HepG2 (cell line): ENCODE measurements around the gene ACP1. TPM values are rescaled to one million over a fixed set of nuclear protein-coding genes. Genes with fewer than 3 reads are reported as not detected.

Experiments used
- HOXA7 ChIP-seq: sonication (generic); formaldehyde crosslinking; IDR thresholded peaks from 2 replicates; pipeline ENCODE4 v1.8.1; 2022; ENCODE audit warnings: mild to moderate bottlenecking, missing genetic modification reagents, moderate library complexity
- MAFK ChIP-seq, 2 experiments: IDR thresholded peaks in 1 of 2; conservative IDR thresholded peaks in 1 of 2; 2 replicates each; pipeline ENCODE4 v1.6.1; 2011; ENCODE audit warnings: improper control_type of control experiment in 2 of 2, low read length in 2 of 2
- NPAS2 ChIP-seq: sonication (generic); formaldehyde crosslinking; IDR thresholded peaks from 2 replicates; pipeline ENCODE4 v1.8.0; 2022; ENCODE audit warnings: mild to moderate bottlenecking, missing genetic modification reagents, borderline replicate concordance
- SOX6 ChIP-seq, 2 experiments: fragments of 450-650 bp in 1 of 2; sonication (generic) in 1 of 2; formaldehyde crosslinking in 1 of 2; IDR thresholded peaks; 2 replicates each; pipeline versions ENCODE4 v1.4.0 to v1.6.1; 2017 to 2020; ENCODE audit warnings: antibody characterized with exemption in 1 of 2, mild to moderate bottlenecking in 1 of 2, missing genetic modification reagents in 1 of 2
- WIZ ChIP-seq: sonication (generic); formaldehyde crosslinking; IDR thresholded peaks from 2 replicates; pipeline ENCODE4 v1.5.1; 2020; ENCODE audit warnings: mild to moderate bottlenecking, missing genetic modification reagents
- ZNF232 ChIP-seq: sonication (generic); formaldehyde crosslinking; IDR thresholded peaks from 2 replicates; pipeline ENCODE4 v1.4.0; 2020; ENCODE audit warnings: missing genetic modification reagents, borderline replicate concordance
- ZNF253 ChIP-seq: sonication (generic); formaldehyde crosslinking; IDR thresholded peaks from 2 replicates; pipeline ENCODE4 v1.8.0; 2022; ENCODE audit warnings: mild to moderate bottlenecking, missing genetic modification reagents, borderline replicate concordance
- ZNF749 ChIP-seq: sonication (generic); formaldehyde crosslinking; IDR thresholded peaks from 2 replicates; pipeline ENCODE4 v1.8.0; 2022; ENCODE audit warnings: mild to moderate bottlenecking, missing genetic modification reagents, moderate library complexity, borderline replicate concordance
- ZNF776 ChIP-seq: sonication (generic); formaldehyde crosslinking; IDR thresholded peaks from 2 replicates; pipeline ENCODE4 v1.4.0; 2020; ENCODE audit warnings: mild to moderate bottlenecking, missing genetic modification reagents
- ZNF780A ChIP-seq: sonication (generic); formaldehyde crosslinking; IDR thresholded peaks from 2 replicates; pipeline ENCODE4 v1.8.0; 2022; ENCODE audit warnings: mild to moderate bottlenecking, missing genetic modification reagents, moderate library complexity
- polyA plus RNA-seq, 8 experiments: library from polyadenylated mRNA; depleted of rRNA in 3 of 8; stranded (reverse) in 7 of 8; unstranded in 1 of 8; fragments of >200 nt; fragmentation: Illumina TruSeq in 4 of 8; extraction: Trizol in 4 of 8; gene quantifications; 2 replicates each; pipeline versions ENCODE4 v1.2.1 to v1.2.3, GENCODE V29; 2011 to 2016; ENCODE audit warnings: low read depth in 4 of 8, missing spikeins in 1 of 8, mixed read lengths in 1 of 8; ENCODE audit not compliant: insufficient read depth in 1 of 8
- total RNA-seq, 5 experiments: library from RNA; depleted of rRNA; stranded (reverse); fragments of >200 nt; fragmentation: Illumina TruSeq; extraction: Trizol; gene quantifications; 2 replicates each; pipeline ENCODE4 v1.2.3, GENCODE V29; 2016; ENCODE audit warnings: low read depth in 1 of 5
- TF ChIP-seq, protein P1 (sequence below): sonication (generic); formaldehyde crosslinking; IDR thresholded peaks from 2 replicates; pipeline ENCODE4 v1.4.0; 2020; ENCODE audit warnings: missing genetic modification reagents; ENCODE audit errors: not compliant biosample characterization
- TF ChIP-seq, protein P2 (sequence below): sonication (generic); formaldehyde crosslinking; IDR thresholded peaks from 2 replicates; pipeline ENCODE4 v1.9.0; 2021; ENCODE audit warnings: missing genetic modification reagents, mild to moderate bottlenecking, borderline replicate concordance
- TF ChIP-seq, protein P3 (sequence below): sonication (generic); formaldehyde crosslinking; IDR thresholded peaks from 2 replicates; pipeline ENCODE4 v1.4.0; 2020; ENCODE audit warnings: missing genetic modification reagents, mild to moderate bottlenecking, borderline replicate concordance
- TF ChIP-seq, protein P4 (sequence below): sonication (generic); formaldehyde crosslinking; IDR thresholded peaks from 2 replicates; pipeline ENCODE4 v1.4.0; 2020; ENCODE audit warnings: low read depth, missing genetic modification reagents
- TF ChIP-seq, protein P5 (sequence below): sonication (generic); formaldehyde crosslinking; IDR thresholded peaks from 2 replicates; pipeline ENCODE4 v1.8.0; 2022; ENCODE audit warnings: mild to moderate bottlenecking, missing genetic modification reagents; ENCODE audit not compliant: insufficient replicate concordance
- TF ChIP-seq, protein P6 (sequence below): sonication (generic); formaldehyde crosslinking; IDR thresholded peaks from 2 replicates; pipeline ENCODE4 v1.5.0; 2020; ENCODE audit warnings: mild to moderate bottlenecking, low read depth, missing genetic modification reagents, borderline replicate concordance

ACP1 gene
- total and polyA plus RNA-seq, 2 of the 13 experiments (the other 11 are each of a cell fraction or from before 2014, with no cell fraction given): 246 to 348 TPM

DNA sequence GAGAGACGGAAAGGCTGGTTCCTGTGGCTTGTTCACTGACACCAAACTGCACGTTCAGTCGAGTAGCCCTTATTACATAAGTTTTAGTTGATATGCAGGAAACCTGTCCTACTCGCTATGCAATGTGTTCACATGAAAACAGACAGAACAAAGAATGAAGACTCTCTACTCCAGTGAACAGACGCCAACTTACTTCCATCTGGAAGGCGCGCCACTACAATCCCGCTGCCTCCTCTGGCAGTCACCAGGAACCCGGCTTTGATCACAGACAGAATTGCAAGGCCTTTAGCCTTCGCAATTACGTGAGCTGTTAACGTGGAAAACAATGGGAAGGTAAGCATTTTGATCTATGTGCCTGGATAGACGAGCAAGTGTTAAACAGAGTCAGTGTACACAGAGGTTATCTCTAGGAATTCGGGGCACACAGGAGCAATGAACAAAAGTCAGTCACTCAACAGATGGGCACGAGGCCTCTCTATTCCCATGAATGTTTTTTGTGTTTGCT, 15.2 kb upstream of the ACP1 start (continued):
- TF ChIP-seq, protein P1, sequence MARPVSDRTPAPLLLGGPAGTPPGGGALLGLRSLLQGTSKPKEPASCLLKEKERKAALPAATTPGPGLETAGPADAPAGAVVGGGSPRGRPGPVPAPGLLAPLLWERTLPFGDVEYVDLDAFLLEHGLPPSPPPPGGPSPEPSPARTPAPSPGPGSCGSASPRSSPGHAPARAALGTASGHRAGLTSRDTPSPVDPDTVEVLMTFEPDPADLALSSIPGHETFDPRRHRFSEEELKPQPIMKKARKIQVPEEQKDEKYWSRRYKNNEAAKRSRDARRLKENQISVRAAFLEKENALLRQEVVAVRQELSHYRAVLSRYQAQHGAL (CRISPR knock-in tag): no peak
- TF ChIP-seq, protein P2, sequence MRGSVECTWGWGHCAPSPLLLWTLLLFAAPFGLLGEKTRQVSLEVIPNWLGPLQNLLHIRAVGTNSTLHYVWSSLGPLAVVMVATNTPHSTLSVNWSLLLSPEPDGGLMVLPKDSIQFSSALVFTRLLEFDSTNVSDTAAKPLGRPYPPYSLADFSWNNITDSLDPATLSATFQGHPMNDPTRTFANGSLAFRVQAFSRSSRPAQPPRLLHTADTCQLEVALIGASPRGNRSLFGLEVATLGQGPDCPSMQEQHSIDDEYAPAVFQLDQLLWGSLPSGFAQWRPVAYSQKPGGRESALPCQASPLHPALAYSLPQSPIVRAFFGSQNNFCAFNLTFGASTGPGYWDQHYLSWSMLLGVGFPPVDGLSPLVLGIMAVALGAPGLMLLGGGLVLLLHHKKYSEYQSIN (CRISPR knock-in tag): no peak
- TF ChIP-seq NPAS2 (no peak), HOXA7 (CRISPR knock-in tag) (peak; percentile 42; the same call in 1 of the 2 replicates), SOX6 (IDR thresholded peaks at IDR 0.05) (no peak), SOX6 (CRISPR knock-in tag; IDR thresholded peaks at IDR 0.05) (peak; percentile 100), ZNF232 (CRISPR knock-in tag) (peak; percentile 91), ZNF780A (peak; percentile 61; the same call in 1 of the 2 replicates), ZNF776 (CRISPR knock-in tag) (no peak), MAFK (conservative IDR thresholded peaks at IDR 0.05 in 1 of 2, IDR thresholded peaks at IDR 0.05 in 1 of 2; ENCODE audit: low read length in 2 of 2) (no peak), ZNF749 (CRISPR knock-in tag) (no peak; the same call in 1 of the 2 replicates), ZNF253 (CRISPR knock-in tag) (no peak), WIZ (no peak)
- TF ChIP-seq, protein P3, sequence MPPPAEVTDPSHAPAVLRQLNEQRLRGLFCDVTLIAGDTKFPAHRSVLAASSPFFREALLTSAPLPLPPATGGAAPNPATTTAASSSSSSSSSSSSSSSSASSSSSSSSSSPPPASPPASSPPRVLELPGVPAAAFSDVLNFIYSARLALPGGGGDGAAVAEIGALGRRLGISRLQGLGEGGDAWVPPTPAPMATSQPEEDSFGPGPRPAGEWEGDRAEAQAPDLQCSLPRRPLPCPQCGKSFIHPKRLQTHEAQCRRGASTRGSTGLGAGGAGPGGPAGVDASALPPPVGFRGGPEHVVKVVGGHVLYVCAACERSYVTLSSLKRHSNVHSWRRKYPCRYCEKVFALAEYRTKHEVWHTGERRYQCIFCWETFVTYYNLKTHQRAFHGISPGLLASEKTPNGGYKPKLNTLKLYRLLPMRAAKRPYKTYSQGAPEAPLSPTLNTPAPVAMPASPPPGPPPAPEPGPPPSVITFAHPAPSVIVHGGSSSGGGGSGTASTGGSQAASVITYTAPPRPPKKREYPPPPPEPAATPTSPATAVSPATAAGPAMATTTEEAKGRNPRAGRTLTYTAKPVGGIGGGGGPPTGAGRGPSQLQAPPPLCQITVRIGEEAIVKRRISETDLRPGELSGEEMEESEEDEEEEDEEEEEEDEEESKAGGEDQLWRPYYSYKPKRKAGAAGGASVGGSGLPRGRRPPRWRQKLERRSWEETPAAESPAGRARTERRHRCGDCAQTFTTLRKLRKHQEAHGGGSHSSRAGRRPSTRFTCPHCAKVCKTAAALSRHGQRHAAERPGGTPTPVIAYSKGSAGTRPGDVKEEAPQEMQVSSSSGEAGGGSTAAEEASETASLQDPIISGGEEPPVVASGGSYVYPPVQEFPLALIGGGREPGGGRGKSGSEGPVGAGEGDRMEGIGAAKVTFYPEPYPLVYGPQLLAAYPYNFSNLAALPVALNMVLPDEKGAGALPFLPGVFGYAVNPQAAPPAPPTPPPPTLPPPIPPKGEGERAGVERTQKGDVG (CRISPR knock-in tag): peak; percentile 79; the same call in 1 of the 2 replicates
- TF ChIP-seq, protein P4, sequence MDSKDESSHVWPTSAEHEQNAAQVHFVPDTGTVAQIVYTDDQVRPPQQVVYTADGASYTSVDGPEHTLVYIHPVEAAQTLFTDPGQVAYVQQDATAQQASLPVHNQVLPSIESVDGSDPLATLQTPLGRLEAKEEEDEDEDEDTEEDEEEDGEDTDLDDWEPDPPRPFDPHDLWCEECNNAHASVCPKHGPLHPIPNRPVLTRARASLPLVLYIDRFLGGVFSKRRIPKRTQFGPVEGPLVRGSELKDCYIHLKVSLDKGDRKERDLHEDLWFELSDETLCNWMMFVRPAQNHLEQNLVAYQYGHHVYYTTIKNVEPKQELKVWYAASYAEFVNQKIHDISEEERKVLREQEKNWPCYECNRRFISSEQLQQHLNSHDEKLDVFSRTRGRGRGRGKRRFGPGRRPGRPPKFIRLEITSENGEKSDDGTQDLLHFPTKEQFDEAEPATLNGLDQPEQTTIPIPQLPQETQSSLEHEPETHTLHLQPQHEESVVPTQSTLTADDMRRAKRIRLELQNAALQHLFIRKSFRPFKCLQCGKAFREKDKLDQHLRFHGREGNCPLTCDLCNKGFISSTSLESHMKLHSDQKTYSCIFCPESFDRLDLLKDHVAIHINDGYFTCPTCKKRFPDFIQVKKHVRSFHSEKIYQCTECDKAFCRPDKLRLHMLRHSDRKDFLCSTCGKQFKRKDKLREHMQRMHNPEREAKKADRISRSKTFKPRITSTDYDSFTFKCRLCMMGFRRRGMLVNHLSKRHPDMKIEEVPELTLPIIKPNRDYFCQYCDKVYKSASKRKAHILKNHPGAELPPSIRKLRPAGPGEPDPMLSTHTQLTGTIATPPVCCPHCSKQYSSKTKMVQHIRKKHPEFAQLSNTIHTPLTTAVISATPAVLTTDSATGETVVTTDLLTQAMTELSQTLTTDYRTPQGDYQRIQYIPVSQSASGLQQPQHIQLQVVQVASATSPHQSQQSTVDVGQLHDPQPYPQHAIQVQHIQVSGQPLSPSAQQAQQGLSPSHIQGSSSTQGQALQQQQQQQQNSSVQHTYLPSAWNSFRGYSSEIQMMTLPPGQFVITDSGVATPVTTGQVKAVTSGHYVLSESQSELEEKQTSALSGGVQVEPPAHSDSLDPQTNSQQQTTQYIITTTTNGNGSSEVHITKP: peak; percentile 82
- TF ChIP-seq, protein P5, sequence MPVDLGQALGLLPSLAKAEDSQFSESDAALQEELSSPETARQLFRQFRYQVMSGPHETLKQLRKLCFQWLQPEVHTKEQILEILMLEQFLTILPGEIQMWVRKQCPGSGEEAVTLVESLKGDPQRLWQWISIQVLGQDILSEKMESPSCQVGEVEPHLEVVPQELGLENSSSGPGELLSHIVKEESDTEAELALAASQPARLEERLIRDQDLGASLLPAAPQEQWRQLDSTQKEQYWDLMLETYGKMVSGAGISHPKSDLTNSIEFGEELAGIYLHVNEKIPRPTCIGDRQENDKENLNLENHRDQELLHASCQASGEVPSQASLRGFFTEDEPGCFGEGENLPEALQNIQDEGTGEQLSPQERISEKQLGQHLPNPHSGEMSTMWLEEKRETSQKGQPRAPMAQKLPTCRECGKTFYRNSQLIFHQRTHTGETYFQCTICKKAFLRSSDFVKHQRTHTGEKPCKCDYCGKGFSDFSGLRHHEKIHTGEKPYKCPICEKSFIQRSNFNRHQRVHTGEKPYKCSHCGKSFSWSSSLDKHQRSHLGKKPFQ (CRISPR knock-in tag): no peak
- TF ChIP-seq, protein P6, sequence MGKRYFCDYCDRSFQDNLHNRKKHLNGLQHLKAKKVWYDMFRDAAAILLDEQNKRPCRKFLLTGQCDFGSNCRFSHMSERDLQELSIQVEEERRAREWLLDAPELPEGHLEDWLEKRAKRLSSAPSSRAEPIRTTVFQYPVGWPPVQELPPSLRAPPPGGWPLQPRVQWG (CRISPR knock-in tag): no peak
